Left ventricle myocardium superior (tissue), 1 donor: ENCODE results near the gene CYP2R1. TPM values are rescaled to one million over a fixed set of nuclear protein-coding genes. Genes with fewer than 3 reads are reported as not detected.
"Not testable (repeated sequence)": the region's sequence is repeated elsewhere in the genome, so short reads cannot be mapped to it uniquely, and the experiment has no call there.

ENCODE experiments used
- ATAC-seq: fragments of 200-7000 bp; cut with Tn5 transposase; one replicate; pipeline ENCODE4 v1.9.1; 2020; ENCODE audit warnings: mild to moderate bottlenecking, moderate library complexity
- DNase-seq: peaks from one replicate; pipeline ENCODE4 v3.0.0-alpha.2; 2020
- intact Hi-C: fragments of 100-400 bp; cut with micrococcal nuclease; formaldehyde crosslinking; loops from one replicate; pipeline ENCODE4 v1.11.0; 2022
- total RNA-seq: library from RNA; stranded (reverse); fragmentation: NEBNext Ultra II Directional; extraction: Animal tissue kit (Norgen Biotek cat#: 25700); gene quantifications from one replicate; pipeline ENCODE4 v1.2.1, GENCODE V29; 2021
- donor health status: DM: no; HTN: yes; CAD: no; lungs with severe emphysema.

Gene CYP2R1
- total RNA-seq, 1 donor from 2014 or later = 6.2 TPM

DNA sequence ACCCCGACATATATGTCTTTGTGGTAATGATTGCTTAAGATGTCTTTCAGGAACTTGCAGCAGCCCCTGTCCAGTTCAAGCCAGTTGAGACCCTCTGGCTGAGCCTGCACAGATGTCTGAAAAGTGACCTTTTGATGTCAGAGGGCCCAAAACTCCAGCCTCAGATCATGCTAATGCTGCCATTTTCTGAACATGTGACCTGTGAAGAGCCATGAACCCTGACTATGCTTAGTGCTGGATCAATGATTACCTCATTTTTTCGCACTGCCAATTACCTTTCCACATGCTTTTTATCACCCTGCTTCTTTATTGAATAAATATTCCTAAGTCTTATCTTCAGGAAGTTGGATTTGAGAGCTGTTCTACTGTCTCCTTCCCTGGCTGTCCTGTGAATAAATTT, 6.9 kb upstream of the CYP2R1 start:
- intact Hi-C loops = no loop called here
- ATAC-seq (no peak), DNase-seq (no peak)

- intact Hi-C loops = no loop called here
Measured at GRCh38 chr11:14898355-14898754, 6.3 kb upstream of the CYP2R1 start.

DNA sequence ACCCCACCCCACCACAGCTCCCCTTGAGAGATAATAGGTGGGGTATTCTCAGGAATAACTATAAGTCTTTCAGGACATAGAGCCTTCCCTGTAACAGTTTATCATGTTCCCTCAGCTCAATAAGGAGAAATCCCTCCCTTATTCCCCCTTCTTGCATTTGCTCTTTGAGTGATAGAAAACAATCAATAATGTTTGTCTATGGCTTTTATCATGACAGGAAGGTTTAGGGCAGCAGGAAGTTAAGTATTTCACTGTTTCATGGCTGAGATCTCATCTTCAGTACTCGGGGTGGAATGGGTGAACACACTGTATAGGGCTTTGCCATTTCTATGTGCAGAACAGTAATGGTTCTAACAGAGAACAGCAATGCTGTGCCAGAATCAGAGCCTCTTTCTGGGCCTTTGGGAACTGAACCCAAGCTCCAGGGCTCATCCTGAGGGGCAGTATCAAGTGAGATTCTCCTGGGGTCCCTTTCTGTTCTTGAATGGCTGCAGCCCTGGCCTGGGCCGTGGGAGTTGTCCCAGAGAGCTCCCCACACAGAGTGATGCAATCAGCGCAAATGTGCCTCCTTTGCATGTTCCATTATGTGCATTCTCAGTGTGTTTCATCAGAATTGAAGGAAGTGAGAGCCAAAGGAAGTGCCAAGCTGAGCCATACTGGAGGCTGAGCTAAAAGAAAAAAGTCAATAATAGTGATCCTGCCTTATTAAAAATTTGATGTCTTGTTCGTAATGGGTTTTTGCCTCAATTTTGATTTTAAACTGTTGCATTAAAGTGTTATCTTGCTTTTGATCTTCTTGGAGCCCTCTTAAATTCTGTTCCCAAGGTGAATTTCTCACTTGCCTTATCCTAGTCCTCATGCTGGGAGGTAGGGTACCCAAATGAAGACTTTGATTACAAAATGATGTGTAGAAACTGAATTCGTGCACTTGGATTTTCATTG, 2.9 kb upstream of the CYP2R1 start:
- ATAC-seq (no peak), DNase-seq (peak; percentile 47)
- intact Hi-C loops = no loop called here

More at GRCh38 chr11:14898355-14898754, 6.3 kb upstream of the CYP2R1 start:
- ATAC-seq = no peak
- no peak for DNase-seq

- no peak for DNase-seq
- no peak for ATAC-seq
- intact Hi-C loops = no loop called here
Measured at GRCh38 chr11:14892577-14892976, 546 bp upstream of the CYP2R1 start.

DNA sequence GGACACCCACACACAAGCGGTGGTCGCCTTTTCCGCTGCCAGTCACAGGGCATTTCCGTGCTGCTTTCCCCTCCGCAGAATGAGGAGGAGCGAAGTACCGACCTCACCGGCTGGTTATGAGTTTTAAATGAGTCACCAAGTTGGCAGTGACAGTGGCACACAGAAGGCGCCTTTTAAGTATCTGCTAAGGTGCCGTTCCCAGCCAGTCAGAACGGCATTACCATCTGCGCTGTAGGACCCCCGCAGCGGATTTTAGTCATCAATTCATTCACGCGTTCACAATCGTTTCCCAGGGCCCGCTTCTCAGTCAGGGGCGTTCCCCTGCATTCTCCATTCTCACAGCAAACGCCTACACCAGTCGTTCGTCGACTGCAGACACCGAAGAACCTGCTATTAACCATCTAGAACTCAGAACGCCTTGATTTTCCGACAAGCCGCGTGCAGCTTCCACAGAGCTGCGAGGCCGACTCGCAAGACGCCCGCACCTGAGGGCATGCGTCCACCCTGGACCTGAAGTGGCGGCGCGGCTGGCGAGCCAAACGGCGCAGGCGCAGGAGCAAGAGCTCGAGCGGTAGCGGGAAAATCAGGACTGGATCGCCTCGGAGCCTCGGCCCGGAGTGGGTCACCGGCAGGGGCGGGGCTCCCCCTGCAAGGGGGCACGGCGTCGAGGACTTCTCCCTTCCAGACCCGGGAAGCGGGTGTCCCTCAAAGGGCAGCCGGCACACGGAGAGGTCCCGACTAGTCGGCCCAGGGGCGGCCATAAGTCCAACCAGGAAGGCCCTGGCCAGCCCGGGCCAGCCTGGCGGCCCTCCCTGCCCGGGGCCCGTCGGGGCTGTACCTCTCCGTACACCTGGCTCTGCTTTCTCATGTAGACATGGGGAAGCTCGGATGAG, 642 bp downstream of the CYP2R1 start:
- peak; percentile 92 for DNase-seq
- ATAC-seq = peak; percentile 91
- intact Hi-C loops = no loop called here

DNA sequence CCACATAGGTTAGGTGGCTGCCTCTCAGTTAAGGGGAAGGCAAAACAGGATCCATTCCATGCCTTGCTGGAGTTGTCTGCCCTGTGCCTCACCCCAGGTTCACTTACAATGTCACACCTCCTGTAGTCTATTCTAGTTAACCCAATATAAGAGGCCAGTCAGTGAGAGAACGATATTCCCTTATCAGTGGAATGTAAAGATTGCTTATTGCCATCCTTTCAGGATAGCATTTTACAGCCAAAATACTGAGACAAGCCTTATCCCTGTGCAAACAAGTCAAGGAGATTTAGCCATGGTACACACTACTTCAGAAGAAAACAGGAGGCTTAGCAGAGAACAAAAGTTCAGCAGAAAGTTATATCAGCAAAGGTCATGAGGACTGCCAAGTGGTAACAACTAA, 5.5 kb downstream of the CYP2R1 start:
- no peak for ATAC-seq
- intact Hi-C loops = loop anchor here (5.0 kb wide), 1 partner anchor 349 kb away; no protein-coding TSS in a partner anchor

GRCh38 chr11:14884667-14885273, 7.3 kb downstream of the CYP2R1 start:
- DNase-seq = no peak
- intact Hi-C loops = loop anchor here (5.0 kb wide), 1 partner anchor 347 kb away; no protein-coding TSS in a partner anchor
- no peak for ATAC-seq

More for the DNA sequence above, 5.5 kb downstream of the CYP2R1 start:
- no peak for DNase-seq

DNA sequence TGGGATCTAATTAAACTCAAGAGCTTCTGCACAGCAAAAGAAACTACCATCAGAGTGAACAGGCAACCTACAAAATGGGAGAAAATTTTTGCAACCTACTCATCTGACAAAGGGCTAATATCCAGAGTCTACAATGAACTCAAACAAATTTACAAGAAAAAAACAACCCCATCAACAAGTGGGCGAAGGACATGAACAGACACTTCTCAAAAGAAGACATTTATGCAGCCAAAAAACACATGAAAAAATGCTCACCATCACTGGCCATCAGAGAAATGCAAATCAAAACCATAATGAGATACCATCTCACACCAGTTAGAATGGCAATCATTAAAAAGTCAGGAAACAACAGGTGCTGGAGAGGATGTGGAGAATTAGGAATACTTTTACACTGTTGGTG, 8.3 kb downstream of the CYP2R1 start:
- intact Hi-C loops = not testable (repeated sequence)

GRCh38 chr11:14882196-14882595, 9.8 kb downstream of the CYP2R1 start:
- no peak for ATAC-seq

More for the DNA sequence above, 8.3 kb downstream of the CYP2R1 start:
- not testable (repeated sequence) for DNase-seq, ATAC-seq

DNA sequence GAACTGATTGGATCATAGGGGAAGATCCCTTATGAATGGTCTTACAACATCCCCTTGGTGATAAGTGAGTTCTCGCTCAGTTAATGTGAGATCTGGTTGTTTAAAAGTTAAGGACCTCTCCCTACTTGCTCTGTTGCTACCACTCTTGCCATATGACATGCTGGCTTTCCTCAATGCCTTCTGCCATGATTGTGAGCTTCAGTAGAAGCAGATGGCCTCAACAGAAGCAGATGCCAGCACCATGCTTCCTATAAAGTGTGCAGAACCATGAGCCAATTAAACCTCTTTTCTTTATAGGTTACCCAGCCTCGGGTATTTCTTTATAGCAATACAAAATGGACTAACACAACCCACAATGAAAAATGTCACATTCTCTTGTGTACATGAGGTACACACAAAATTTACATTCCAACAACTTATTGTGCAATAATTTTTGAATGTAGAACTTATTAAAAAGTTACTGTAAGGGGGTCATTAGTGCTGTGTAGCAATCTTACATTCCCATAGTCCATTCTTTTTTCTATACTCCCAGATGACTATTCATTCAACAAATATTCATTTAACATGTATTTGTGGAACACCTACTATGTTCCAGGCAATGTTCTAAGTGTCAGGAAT, 10.3 kb downstream of the CYP2R1 start:
- intact Hi-C loops = no loop called here

More at GRCh38 chr11:14882196-14882595, 9.8 kb downstream of the CYP2R1 start:
- no peak for DNase-seq
- intact Hi-C loops = no loop called here

DNA sequence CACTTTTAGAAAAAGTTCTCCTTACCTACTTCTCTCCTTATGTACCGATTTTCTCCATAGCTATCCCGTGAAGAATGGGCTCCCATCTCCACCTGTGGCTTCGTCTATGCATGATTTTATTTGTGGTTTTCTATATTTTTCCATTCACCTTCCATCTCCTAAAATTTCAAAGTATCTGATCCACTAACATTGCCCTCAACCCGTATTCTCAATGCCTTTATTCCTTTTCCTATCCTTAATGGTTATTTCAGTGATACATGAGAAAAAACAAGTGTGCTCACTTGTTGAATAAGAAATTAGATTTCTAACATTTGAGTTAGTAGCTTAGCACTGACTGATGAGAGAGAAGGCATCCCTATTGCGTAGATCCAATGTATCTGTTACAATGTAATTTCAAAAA, 16.9 kb downstream of the CYP2R1 start:
- intact Hi-C loops = no loop called here
- ATAC-seq (no peak), DNase-seq (no peak)

More for the DNA sequence above, 10.3 kb downstream of the CYP2R1 start:
- no peak for ATAC-seq
- DNase-seq = no peak

DNA sequence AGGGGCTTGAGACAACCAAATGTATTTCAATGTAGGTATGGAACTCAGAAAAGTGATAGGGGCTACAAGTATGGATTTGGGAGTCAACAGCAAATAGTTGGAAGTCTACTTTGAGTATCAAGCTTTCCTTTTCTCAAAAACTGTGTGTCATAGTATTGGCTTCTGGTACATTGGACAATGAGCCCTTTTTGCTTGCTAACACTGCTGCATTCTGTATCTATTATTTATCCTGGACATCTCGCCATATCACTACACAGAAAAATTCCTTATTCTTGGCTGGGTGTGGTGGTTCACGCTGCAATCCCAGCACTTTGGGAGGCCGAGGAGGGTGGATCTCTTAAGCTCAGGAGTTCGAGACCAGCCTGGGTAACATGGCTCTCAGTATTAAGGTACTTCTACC, 18.4 kb downstream of the CYP2R1 start:
- ATAC-seq = no peak
- intact Hi-C loops = no loop called here
- DNase-seq = no peak

- DNase-seq = no peak
- intact Hi-C loops = no loop called here
- no peak for ATAC-seq
Measured at GRCh38 chr11:14872032-14872431, 20.0 kb downstream of the CYP2R1 start.

DNA sequence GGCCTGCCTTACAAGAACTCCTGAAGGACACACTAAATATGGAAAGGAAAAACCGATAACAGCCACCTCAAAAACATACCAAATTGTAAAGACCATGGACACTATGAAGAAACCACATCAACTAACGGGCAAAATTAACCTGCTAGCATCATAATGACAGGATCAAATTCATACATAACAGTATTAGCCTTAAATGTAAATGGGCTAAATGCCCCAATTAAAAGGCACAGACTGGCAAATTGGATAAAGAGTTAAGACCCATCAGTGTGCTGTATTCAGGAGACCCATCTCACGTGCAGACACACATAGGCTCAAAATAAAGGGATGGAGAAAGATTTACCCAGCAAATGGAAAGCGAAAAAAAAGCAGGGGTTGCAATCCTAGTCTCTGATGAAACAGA, 28.3 kb downstream of the CYP2R1 start:
- DNase-seq, ATAC-seq, intact Hi-C loops: not testable (repeated sequence)

DNA sequence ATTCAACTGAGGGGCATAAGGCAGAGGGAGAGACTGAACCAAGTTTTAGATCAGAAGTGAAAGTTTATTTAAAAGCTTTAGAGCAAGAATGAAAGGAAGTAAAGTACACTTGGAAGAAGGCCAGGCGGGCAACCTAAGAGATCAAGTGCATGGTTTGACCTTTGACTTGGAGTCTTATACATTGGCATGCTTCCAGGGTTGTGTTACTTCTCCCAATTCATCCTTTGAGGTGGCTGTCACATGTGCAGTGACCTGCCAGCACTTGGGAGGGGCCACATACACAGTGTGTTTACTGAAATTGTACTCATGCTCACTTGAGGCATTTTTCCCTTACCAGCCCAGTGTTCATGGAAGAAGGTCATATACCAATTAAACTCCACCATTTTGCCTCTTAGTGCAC, 30.4 kb downstream of the CYP2R1 start:
- ATAC-seq (no peak), DNase-seq (no peak)
- intact Hi-C loops = no loop called here

DNA sequence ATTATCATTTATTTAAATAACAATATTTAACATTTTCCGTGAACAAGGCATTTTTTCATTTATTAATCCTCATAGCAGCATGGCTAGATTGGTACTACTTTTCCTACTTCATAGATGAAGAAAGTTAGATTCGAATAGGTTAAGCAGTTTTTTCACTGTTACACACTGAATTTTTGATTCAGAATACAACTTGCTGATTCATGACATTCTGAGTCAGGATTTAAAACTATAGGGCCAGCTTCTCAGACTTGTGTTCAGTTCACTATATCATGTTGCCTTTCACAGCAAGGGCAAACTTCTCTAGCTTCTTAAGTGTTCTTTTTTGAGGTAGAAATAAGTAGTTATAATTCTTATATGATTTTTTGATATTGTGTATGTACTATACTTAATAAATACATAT, 31.5 kb downstream of the CYP2R1 start:
- no peak for DNase-seq
- ATAC-seq = no peak
- intact Hi-C loops = no loop called here

- intact Hi-C loops = no loop called here
- no peak for DNase-seq
- no peak for ATAC-seq
Measured at GRCh38 chr11:14858404-14858803, 33.6 kb downstream of the CYP2R1 start.

GRCh38 chr11:14857621-14858020, 34.4 kb downstream of the CYP2R1 start:
- intact Hi-C loops = no loop called here
- no peak for ATAC-seq
- DNase-seq = no peak

DNA sequence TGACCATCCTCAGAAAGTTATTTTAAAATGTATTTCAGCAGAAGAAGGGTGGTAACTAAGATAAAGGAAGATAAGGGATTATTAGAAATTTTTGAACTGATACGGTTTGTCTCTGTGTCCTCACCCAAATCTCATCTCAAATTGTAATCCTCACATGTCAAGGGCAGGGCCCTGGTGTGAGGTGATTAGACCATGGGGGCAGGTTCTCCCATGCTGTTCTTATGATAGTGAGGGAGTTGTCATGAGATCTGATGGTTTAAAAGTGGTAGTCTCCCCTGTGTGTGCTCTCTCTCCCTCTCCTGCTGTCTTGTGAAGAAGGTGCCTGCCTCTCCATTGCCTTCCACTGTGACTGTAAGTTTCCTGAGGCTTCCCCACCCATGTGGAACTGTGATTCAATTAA, 36.1 kb downstream of the CYP2R1 start:
- ATAC-seq (no peak), DNase-seq (no peak)
- intact Hi-C loops = no loop called here
